Gastroesophageal sphincter (tissue), 4 donors: ENCODE results near the gene CRKL. TPM values are rescaled to one million over a fixed set of nuclear protein-coding genes. Genes with fewer than 3 reads are reported as not detected.
"Not testable (repeated sequence)": the region's sequence is repeated elsewhere in the genome, so short reads cannot be mapped to it uniquely, and the experiment has no call there.

Experiments used
- ATAC-seq: fragments of 150-250 bp; one replicate; pipeline ENCODE4 v1.9.1; 2016; ENCODE audit warnings: mild to moderate bottlenecking, moderate library complexity
- H3K27ac ChIP-seq, 4 donors: fragments of 200-600 bp; sonication (generic) in 3 of 4; 1 replicate in 3 of 4; 2 replicates in 1 of 4; pipeline ENCODE4 v1.5.1; 2016 to 2019
- H3K27me3 ChIP-seq: fragments of 200-600 bp; sonication (generic); one replicate; pipeline ENCODE4 v1.5.1; 2019
- H3K36me3 ChIP-seq, 2 donors: fragments of 200-600 bp; sonication (generic); one replicate each; pipeline ENCODE4 v1.5.1; 2019; ENCODE audit warnings: control low read depth in 1 of 2
- H3K4me1 ChIP-seq, 3 donors: fragments of 200-600 bp; sonication (generic); 1 replicate in 2 of 3; 2 replicates in 1 of 3; pipeline ENCODE4 v1.5.1; 2016 to 2019; ENCODE audit warnings: control low read depth in 2 of 3
- H3K4me3 ChIP-seq, 2 donors: fragments of 200-600 bp; sonication (generic); one replicate each; pipeline ENCODE4 v1.5.1; 2019; ENCODE audit warnings: mild to moderate bottlenecking in 1 of 2, moderate library complexity in 1 of 2
- H3K9me3 ChIP-seq, 3 donors: fragments of 200-600 bp; sonication (generic); one replicate each; pipeline ENCODE4 v1.5.1; 2017 to 2019; ENCODE audit warnings: control low read depth in 2 of 3
- EP300 ChIP-seq: sonication (generic); formaldehyde crosslinking; IDR thresholded peaks from one replicate; pipeline ENCODE4 v1.6.1; 2017; ENCODE audit warnings: antibody characterized with exemption, mild to moderate bottlenecking
- POLR2A ChIP-seq, 2 donors: fragments of 450-650 bp; IDR thresholded peaks; one replicate each; pipeline ENCODE4 v1.6.1; 2017; ENCODE audit warnings: antibody characterized with exemption in 2 of 2, mild to moderate bottlenecking in 2 of 2, moderate library complexity in 1 of 2
- POLR2AphosphoS5 ChIP-seq: sonication (generic); formaldehyde crosslinking; IDR thresholded peaks from one replicate; pipeline ENCODE4 v1.6.1; 2017; ENCODE audit warnings: antibody characterized with exemption
- WGBS, 2 donors: methylation state at CpG; one replicate each; pipeline ENCODE4 v1.1.5; 2018; ENCODE audit warnings: low coverage in 1 of 2; 5-methylcytosine and 5-hydroxymethylcytosine counted together
- total RNA-seq, 4 donors: library from RNA; depleted of rRNA; stranded (reverse); fragments of >200 nt; gene quantifications; one replicate each; pipeline ENCODE4 v1.1.0, GENCODE V29; 2016
- TF ChIP-seq, protein P1 (sequence below), 4 experiments: fragments of 200-600 bp in 2 of 4; fragments of 450-650 bp in 2 of 4; sonication (generic) in 1 of 4; IDR thresholded peaks; one replicate each; pipeline ENCODE4 v1.5.1; 2017 to 2019; ENCODE audit warnings: antibody characterized with exemption in 4 of 4, mild to moderate bottlenecking in 2 of 4, moderate library complexity in 2 of 4

CRKL gene
- total RNA-seq, 4 donors from 2014 or later: 42.5 to 55.8 (median 46.0) TPM

DNA sequence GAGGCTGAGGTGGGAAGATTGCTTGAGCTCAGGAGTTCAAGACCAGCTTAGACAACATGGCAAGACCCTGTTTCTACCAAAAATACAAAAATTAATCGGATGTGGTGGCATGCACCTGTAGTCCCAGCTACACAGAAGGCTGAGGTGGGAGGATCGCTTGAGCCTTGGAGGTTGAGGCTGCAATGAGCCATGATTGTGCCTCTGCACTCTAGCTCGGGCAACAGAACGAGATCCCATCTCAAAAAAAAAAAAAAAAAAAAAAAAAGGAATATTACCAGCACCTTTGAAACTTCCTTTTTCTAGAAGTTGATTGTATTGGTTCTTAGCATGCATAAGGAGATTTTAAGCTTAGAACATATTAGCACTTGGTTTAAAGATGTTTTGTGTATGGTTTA lies 11.4 kb downstream of the CRKL start:
- TF ChIP-seq EP300 (no peak), POLR2A (IDR thresholded peaks at IDR 0.05) (no peak), POLR2AphosphoS5 (no peak)
- TF ChIP-seq, protein P1, sequence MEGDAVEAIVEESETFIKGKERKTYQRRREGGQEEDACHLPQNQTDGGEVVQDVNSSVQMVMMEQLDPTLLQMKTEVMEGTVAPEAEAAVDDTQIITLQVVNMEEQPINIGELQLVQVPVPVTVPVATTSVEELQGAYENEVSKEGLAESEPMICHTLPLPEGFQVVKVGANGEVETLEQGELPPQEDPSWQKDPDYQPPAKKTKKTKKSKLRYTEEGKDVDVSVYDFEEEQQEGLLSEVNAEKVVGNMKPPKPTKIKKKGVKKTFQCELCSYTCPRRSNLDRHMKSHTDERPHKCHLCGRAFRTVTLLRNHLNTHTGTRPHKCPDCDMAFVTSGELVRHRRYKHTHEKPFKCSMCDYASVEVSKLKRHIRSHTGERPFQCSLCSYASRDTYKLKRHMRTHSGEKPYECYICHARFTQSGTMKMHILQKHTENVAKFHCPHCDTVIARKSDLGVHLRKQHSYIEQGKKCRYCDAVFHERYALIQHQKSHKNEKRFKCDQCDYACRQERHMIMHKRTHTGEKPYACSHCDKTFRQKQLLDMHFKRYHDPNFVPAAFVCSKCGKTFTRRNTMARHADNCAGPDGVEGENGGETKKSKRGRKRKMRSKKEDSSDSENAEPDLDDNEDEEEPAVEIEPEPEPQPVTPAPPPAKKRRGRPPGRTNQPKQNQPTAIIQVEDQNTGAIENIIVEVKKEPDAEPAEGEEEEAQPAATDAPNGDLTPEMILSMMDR (IDR thresholded peaks at IDR 0.05): no peak

DNA sequence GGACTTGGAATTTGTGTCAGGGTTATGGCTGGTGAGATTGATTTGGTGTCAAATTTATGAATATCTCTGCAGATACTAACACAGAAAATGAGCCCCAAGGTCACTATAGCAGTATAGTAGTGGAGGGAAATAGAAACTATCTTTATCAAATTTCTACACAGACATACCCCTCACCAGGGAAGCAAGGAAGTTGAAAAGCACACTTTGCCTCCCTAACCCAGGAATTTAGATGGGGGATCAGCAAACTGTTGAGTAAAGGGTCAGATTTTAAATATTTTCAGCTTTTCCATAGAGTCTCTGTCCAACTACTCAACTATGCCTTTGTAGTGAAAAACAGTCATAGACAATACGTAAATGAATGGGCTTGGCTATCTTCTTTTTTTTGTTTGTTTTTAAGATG lies 12.8 kb downstream of the CRKL start:
- no peak for TF ChIP-seq EP300
- TF ChIP-seq, protein P1 (IDR thresholded peaks at IDR 0.05): no peak
- TF ChIP-seq POLR2AphosphoS5: no peak
- no peak for TF ChIP-seq POLR2A (IDR thresholded peaks at IDR 0.05)
- Histone ChIP-seq H3K4me1 (peaks cover 0 to 63% (median 10%) of the 10 kb centered on the region in 3 donors), H3K9me3 (no peaks in the 10 kb centered on the region), H3K27me3 (no peaks in the 10 kb centered on the region), H3K4me3 (no peak overlapping the region), H3K27ac (no peak overlapping the region), H3K36me3 (peaks cover 0 to 16% of the 10 kb centered on the region in 2 donors)
- WGBS, 2 donors: 80 to 94% methylated on average over 1 of the region's 1 CpG
- no peak for ATAC-seq

More for the DNA sequence above, 11.4 kb downstream of the CRKL start:
- H3K27ac ChIP-seq: no peak overlapping the region
- H3K36me3 ChIP-seq: peaks cover 0 to 2% of the 10 kb centered on the region in 2 donors
- H3K4me1 ChIP-seq: peaks cover 0 to 75% (median 10%) of the 10 kb centered on the region in 3 donors
- H3K4me3 ChIP-seq: no peak overlapping the region
- WGBS, 2 donors: 86% methylated on average over 4 of the region's 4 CpGs; no CpG with 5 or more reads in 1 of the 2 donors
- ATAC-seq: no peak
- H3K9me3 ChIP-seq: no peaks in the 10 kb centered on the region
- H3K27me3 ChIP-seq: no peaks in the 10 kb centered on the region

- H3K4me3 ChIP-seq, H3K27ac ChIP-seq, H3K27me3 ChIP-seq, H3K9me3 ChIP-seq, ATAC-seq: not testable (repeated sequence)
- WGBS, 2 donors: 92 to 100% methylated on average over 1 to 4 of the region's 12 CpGs
- Histone ChIP-seq H3K4me1 (peaks cover 0 to 63% (median 10%) of the 10 kb centered on the region in 3 donors), H3K36me3 (peaks cover 0 to 20% of the 10 kb centered on the region in 2 donors)
Measured at GRCh38 chr22:20930435-20930834, 13.2 kb downstream of the CRKL start.

- ATAC-seq: no peak
- TF ChIP-seq, protein P1 (IDR thresholded peaks at IDR 0.05): no peak
- TF ChIP-seq POLR2AphosphoS5: no peak
- no peak for TF ChIP-seq EP300
- no peak for TF ChIP-seq POLR2A (IDR thresholded peaks at IDR 0.05)
- WGBS, 2 donors: 57 to 77% methylated on average over 2 to 4 of the region's 4 CpGs
- peaks cover 0 to 27% of the 10 kb centered on the region in 2 donors for H3K36me3 ChIP-seq
- no peaks in the 10 kb centered on the region for H3K9me3 ChIP-seq
- peaks cover 0 to 63% (median 9%) of the 10 kb centered on the region in 3 donors for H3K4me1 ChIP-seq
- no peak overlapping the region for H3K27ac ChIP-seq
- H3K4me3 ChIP-seq: no peak overlapping the region
- H3K27me3 ChIP-seq: no peaks in the 10 kb centered on the region
Measured at GRCh38 chr22:20931126-20931654, 14.0 kb downstream of the CRKL start.

- H3K4me3 ChIP-seq: no peak overlapping the region
- TF ChIP-seq, protein P1 (IDR thresholded peaks at IDR 0.05): no peak
- no peak for TF ChIP-seq POLR2AphosphoS5
- no peak for TF ChIP-seq POLR2A (IDR thresholded peaks at IDR 0.05)
- no peak for TF ChIP-seq EP300
- H3K4me1 ChIP-seq: peaks cover 4 to 68% (median 22%) of the 10 kb centered on the region in 3 donors
- 83 to 89% methylated on average over 6 to 7 of the region's 7 CpGs for WGBS, 2 donors
- no peak overlapping the region for H3K27ac ChIP-seq
- no peak for ATAC-seq
- peaks cover 0 to 41% of the 10 kb centered on the region in 2 donors for H3K36me3 ChIP-seq
- H3K27me3 ChIP-seq: no peaks in the 10 kb centered on the region
- no peaks in the 10 kb centered on the region for H3K9me3 ChIP-seq
Measured at GRCh38 chr22:20933910-20934309, 16.7 kb downstream of the CRKL start.

- peaks cover 4 to 73% (median 22%) of the 10 kb centered on the region in 3 donors for H3K4me1 ChIP-seq
- 82 to 100% methylated on average over 8 to 9 of the region's 9 CpGs for WGBS, 2 donors
- not testable (repeated sequence) for H3K27me3 ChIP-seq, H3K4me3 ChIP-seq, H3K9me3 ChIP-seq, ATAC-seq, H3K27ac ChIP-seq
- peaks cover 0 to 41% of the 10 kb centered on the region in 2 donors for H3K36me3 ChIP-seq
Measured at GRCh38 chr22:20935049-20935448, 17.8 kb downstream of the CRKL start.

DNA sequence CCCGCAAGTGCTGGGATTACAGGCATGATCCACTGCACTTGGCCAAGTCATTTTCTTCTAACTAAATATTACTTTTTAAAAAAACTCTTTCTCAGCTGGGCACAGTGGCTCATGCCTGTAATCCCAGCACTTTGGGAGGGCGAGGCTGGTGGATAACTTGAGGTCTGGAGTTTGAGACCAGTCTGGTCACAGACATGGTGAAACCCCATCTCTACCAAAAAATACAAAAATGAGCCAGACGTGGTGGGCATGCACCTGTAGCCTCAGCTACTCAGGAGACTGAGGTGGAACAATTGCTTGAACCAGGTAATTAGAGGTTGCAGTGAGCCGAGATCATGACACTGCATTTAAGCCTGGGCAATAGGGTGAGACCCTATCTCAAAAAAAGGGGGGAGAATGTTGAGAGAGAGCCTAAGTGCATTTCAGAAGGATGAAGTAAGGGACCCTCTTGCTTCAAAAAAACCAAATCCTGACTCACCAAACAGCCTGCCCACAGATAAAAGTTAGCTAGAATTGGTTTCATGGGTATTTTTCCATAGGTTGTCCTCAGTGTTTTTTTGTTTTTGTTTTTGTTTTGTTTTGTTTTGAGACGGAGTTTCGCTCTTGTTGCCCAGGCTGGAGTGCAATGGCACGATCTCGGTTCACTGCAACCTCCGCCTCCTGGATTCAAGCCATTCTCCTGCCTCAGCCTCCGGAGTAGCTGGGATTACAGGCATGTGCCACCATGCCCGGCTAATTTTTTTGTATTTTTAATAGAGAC lies 18.8 kb downstream of the CRKL start:
- not testable (repeated sequence) for H3K27me3 ChIP-seq, H3K27ac ChIP-seq, H3K4me3 ChIP-seq, H3K9me3 ChIP-seq, ATAC-seq
- peaks cover 4 to 79% (median 22%) of the 10 kb centered on the region in 3 donors for H3K4me1 ChIP-seq
- peaks cover 0 to 41% of the 10 kb centered on the region in 2 donors for H3K36me3 ChIP-seq
- 65 to 81% methylated on average over 2 to 11 of the region's 11 CpGs for WGBS, 2 donors
